Measurements from ENCODE around the gene TMEM179B. TPM values are rescaled to one million over a fixed set of nuclear protein-coding genes. Genes with fewer than 3 reads are reported as not detected.

Gene TMEM179B
- total and polyA plus RNA-seq, 2 of the 13 experiments (the other 11 are each of a cell fraction or from before 2014, with no cell fraction given), result 24.8 to 25.7 TPM

DNA sequence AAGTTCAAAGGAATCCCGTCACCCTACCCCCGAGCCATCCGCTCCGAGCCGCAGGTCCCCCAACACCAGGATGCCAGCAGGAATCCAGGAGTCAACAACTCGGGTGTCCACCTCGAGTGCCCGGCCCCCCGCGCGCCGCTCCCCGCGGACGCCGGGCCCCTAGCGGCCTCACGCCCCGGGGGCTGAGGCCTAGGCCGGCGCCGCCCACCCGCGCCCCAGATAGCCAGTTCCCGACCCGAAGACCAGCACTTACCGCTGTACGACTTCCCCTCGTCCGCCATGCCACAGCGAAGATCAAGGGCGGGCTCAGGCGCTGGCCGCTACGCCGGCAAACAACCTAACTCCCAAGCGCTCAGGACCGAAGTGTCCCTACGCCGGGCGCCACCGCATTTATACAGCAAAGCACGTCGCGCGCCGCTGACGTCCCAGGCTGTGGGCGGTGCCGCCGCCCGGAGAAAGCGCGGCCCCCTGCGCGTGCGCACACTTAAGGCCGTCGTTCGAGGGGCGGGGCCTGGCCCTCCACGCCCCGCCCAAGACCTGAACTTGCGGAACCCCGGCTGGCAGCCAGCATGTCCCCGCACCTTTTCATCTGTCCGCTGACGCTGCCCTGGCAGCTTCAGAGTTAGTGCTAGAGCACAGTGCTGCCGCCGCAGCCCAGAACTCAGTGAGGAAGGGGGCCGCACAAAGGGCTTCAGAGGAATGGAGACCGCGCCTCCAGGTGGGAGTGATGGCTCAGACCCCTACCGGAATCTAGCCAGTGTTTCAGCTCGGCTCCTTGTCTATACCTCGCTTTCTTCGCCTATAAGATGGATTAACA lies 18.1 kb downstream of the TMEM179B start, which contains the start of gene NXF1 (continued):
- TF ChIP-seq, protein P1, sequence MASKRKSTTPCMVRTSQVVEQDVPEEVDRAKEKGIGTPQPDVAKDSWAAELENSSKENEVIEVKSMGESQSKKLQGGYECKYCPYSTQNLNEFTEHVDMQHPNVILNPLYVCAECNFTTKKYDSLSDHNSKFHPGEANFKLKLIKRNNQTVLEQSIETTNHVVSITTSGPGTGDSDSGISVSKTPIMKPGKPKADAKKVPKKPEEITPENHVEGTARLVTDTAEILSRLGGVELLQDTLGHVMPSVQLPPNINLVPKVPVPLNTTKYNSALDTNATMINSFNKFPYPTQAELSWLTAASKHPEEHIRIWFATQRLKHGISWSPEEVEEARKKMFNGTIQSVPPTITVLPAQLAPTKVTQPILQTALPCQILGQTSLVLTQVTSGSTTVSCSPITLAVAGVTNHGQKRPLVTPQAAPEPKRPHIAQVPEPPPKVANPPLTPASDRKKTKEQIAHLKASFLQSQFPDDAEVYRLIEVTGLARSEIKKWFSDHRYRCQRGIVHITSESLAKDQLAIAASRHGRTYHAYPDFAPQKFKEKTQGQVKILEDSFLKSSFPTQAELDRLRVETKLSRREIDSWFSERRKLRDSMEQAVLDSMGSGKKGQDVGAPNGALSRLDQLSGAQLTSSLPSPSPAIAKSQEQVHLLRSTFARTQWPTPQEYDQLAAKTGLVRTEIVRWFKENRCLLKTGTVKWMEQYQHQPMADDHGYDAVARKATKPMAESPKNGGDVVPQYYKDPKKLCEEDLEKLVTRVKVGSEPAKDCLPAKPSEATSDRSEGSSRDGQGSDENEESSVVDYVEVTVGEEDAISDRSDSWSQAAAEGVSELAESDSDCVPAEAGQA (IDR thresholded peaks at IDR 0.05; ENCODE audit: low read depth), result peak; percentile 67; the same call in 1 of the 2 replicates
- TF ChIP-seq, protein P1 (CRISPR knock-in tag; IDR thresholded peaks at IDR 0.05; ENCODE audit: borderline replicate concordance), result peak; percentile 75; the same call in 1 of the 2 replicates
- TF ChIP-seq ZNF619 (CRISPR knock-in tag; IDR thresholded peaks at IDR 0.05), result peak; percentile 92
- no peak for TF ChIP-seq ATM (IDR thresholded peaks at IDR 0.05; ENCODE audit: borderline replicate concordance)
- TF ChIP-seq, protein P2, sequence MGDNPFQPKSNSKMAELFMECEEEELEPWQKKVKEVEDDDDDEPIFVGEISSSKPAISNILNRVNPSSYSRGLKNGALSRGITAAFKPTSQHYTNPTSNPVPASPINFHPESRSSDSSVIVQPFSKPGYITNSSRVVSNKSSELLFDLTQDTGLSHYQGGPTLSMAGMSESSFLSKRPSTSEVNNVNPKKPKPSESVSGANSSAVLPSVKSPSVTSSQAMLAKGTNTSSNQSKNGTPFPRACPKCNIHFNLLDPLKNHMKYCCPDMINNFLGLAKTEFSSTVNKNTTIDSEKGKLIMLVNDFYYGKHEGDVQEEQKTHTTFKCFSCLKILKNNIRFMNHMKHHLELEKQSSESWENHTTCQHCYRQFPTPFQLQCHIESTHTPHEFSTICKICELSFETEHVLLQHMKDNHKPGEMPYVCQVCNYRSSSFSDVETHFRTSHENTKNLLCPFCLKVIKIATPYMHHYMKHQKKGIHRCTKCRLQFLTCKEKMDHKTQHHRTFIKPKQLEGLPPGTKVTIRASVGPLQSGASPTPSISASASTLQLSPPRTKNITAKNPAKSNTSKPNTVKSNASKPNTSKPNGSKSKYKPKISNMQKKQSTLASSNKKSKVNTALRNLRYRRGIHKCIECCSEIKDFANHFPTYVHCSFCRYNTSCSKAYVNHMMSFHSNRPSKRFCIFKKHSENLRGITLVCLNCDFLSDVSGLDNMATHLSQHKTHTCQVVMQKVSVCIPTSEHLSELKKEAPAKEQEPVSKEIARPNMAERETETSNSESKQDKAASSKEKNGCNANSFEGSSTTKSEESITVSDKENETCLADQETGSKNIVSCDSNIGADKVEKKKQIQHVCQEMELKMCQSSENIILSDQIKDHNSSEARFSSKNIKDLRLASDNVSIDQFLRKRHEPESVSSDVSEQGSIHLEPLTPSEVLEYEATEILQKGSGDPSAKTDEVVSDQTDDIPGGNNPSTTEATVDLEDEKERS (CRISPR knock-in tag; IDR thresholded peaks at IDR 0.05), result 0 out of 2 replicates have a peak, but pooled peaks have one; percentile 48
- peak; percentile 99 for TF ChIP-seq ZFX (CRISPR knock-in tag; IDR thresholded peaks at IDR 0.05; ENCODE audit: low read depth)
- no peak for TF ChIP-seq NPAS2 (CRISPR knock-in tag; IDR thresholded peaks at IDR 0.05; ENCODE audit: borderline replicate concordance)
- no peak for TF ChIP-seq CEBPB (IDR thresholded peaks at IDR 0.05; ENCODE audit: borderline replicate concordance, low read depth, low read length)
- no peak for TF ChIP-seq KDM1A (CRISPR knock-in tag; IDR thresholded peaks at IDR 0.05)
- TF ChIP-seq ZNF333 (CRISPR knock-in tag; IDR thresholded peaks at IDR 0.05; ENCODE audit: borderline replicate concordance), result peak; percentile 61; the same call in 1 of the 2 replicates
- TF ChIP-seq, protein P3, sequence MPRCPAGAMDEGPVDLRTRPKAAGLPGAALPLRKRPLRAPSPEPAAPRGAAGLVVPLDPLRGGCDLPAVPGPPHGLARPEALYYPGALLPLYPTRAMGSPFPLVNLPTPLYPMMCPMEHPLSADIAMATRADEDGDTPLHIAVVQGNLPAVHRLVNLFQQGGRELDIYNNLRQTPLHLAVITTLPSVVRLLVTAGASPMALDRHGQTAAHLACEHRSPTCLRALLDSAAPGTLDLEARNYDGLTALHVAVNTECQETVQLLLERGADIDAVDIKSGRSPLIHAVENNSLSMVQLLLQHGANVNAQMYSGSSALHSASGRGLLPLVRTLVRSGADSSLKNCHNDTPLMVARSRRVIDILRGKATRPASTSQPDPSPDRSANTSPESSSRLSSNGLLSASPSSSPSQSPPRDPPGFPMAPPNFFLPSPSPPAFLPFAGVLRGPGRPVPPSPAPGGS (CRISPR knock-in tag; IDR thresholded peaks at IDR 0.05), result peak; percentile 51; the same call in 1 of the 2 replicates
- TF ChIP-seq, protein P4, sequence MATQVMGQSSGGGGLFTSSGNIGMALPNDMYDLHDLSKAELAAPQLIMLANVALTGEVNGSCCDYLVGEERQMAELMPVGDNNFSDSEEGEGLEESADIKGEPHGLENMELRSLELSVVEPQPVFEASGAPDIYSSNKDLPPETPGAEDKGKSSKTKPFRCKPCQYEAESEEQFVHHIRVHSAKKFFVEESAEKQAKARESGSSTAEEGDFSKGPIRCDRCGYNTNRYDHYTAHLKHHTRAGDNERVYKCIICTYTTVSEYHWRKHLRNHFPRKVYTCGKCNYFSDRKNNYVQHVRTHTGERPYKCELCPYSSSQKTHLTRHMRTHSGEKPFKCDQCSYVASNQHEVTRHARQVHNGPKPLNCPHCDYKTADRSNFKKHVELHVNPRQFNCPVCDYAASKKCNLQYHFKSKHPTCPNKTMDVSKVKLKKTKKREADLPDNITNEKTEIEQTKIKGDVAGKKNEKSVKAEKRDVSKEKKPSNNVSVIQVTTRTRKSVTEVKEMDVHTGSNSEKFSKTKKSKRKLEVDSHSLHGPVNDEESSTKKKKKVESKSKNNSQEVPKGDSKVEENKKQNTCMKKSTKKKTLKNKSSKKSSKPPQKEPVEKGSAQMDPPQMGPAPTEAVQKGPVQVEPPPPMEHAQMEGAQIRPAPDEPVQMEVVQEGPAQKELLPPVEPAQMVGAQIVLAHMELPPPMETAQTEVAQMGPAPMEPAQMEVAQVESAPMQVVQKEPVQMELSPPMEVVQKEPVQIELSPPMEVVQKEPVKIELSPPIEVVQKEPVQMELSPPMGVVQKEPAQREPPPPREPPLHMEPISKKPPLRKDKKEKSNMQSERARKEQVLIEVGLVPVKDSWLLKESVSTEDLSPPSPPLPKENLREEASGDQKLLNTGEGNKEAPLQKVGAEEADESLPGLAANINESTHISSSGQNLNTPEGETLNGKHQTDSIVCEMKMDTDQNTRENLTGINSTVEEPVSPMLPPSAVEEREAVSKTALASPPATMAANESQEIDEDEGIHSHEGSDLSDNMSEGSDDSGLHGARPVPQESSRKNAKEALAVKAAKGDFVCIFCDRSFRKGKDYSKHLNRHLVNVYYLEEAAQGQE (IDR thresholded peaks at IDR 0.05; ENCODE audit: borderline replicate concordance in 1 of 2, low read depth in 1 of 2, low read length in 2 of 2), result peak in 1 of 2 experiments; percentile 81; a peak in 1 of 4 replicates
- TF ChIP-seq NFKB2 (CRISPR knock-in tag; IDR thresholded peaks at IDR 0.05; ENCODE audit: borderline replicate concordance), result peak; percentile 94; the same call in 1 of the 2 replicates
